ENCODE data around the gene TNFRSF9. TPM values are rescaled to one million over a fixed set of nuclear protein-coding genes. Genes with fewer than 3 reads are reported as not detected.
A peak's percentile ranks its signal among the peaks of the same experiment; 100 is the strongest.

TNFRSF9 gene
- total RNA-seq = 0.23 and 0.28 TPM in 2 replicates
- long read RNA-seq = 0 reads

DNA sequence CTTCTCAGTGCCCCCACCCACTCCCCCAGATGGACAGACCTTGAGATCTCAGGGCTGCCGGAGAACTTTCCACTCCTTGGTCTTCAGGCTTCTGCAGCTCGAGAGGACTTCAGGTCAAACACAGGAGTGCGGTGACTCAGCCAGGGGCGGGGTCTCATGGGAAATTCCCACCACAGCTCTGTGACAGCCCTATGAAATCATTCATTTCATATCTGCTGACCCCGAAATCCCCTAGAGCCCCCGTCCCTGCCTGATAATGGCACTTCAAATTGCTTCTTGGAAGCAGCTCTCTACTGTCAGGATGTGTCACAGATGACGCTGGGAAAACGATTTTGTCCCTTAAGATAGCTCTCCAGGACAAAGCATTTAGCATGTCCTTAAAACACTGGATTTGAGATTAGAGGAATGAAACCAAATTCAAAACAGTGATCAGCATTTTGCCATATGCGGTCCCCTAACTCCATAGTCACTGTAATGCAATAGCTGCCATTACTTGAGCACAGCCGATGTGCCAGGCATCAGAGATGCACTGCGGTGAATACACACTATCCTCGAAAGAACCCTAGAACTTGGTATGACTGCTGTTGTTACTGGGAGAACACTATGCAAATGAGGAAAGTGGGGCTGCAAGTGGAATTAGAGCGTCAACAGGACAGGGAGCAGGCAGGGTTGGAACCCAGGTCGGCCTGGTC lies at the start of gene TNFRSF9:
TSS of gene TNFRSF9 (minus strand) at position 95 of the 692 bp plus-strand sequence. CDS start 845 bp downstream, outside the sequence.
- TF ChIP-seq, protein P1, sequence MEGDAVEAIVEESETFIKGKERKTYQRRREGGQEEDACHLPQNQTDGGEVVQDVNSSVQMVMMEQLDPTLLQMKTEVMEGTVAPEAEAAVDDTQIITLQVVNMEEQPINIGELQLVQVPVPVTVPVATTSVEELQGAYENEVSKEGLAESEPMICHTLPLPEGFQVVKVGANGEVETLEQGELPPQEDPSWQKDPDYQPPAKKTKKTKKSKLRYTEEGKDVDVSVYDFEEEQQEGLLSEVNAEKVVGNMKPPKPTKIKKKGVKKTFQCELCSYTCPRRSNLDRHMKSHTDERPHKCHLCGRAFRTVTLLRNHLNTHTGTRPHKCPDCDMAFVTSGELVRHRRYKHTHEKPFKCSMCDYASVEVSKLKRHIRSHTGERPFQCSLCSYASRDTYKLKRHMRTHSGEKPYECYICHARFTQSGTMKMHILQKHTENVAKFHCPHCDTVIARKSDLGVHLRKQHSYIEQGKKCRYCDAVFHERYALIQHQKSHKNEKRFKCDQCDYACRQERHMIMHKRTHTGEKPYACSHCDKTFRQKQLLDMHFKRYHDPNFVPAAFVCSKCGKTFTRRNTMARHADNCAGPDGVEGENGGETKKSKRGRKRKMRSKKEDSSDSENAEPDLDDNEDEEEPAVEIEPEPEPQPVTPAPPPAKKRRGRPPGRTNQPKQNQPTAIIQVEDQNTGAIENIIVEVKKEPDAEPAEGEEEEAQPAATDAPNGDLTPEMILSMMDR (conservative IDR thresholded peaks at IDR 0.05) = no peak
- Mint-ChIP-seq H3K27me3 (ENCODE audit: low read depth) (peaks cover 82% of the 10 kb centered on the region), H3K36me3 (ENCODE audit: low read depth) (peaks cover 2% of the 10 kb centered on the region), H3K4me3 (peak within 1 kb of the TSS; percentile 52), H3K9me3 (no peaks in the 10 kb centered on the region), H3K4me1 (peaks cover 20% of the 10 kb centered on the region), H3K27ac (ENCODE audit: unreplicated experiment) (no peak within 1 kb of the TSS)
- no peak for DNase-seq (ENCODE audit: low read depth, low spot score)

DNA sequence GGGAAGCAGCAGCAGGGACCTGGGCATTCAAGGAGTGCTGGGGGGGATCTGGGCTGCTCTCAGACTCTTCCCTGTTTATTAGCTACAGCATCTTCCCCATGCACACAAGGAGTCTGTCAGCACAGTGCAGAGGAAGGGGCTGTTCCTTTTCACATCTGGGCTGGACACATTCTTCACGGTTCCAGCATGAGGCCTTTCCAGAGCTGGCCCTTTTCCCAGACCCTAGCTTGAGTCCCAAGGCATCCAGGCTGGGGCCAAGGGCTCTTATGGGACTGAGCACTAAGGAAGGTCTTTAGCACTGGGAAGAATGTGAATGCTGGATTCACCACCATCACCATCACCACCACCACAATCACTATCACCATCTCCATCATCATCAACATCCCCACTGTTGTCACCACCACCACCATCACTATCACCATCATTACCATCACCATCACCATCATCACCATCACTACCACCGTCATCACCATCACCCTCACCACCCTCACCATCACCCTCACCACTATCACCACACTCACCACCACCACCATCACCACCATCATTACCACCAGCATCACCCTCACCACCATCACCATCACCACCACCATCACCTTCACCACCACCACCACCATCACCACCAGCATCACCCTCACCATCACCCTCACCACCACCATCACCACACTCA lies 49.3 kb upstream of the TNFRSF9 start:
- no peaks in the 10 kb centered on the region for H3K9me3 Mint-ChIP-seq

DNA sequence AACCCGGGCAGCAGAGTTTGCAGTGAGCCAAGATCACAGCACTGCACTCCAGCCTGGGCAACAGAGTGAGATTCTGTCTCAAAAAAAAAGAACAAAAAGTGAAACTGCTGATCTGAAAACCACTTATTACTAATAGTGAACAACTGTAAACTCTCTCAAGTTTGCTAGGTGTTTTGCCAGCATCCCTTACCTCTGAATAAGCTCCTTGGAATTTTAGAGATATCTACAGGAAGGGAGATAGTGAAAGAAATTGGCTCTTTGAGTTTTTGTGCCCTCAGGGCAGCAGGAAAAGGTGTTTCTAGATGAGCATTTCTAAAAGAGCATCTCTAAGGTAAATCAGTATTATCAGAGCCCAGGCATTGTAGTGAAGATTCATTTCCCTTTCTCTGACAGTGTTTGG lies 47.9 kb upstream of the TNFRSF9 start:
- H3K27ac Mint-ChIP-seq (ENCODE audit: unreplicated experiment) = no peak overlapping the region
- H3K9me3 Mint-ChIP-seq = no peaks in the 10 kb centered on the region
- no peak overlapping the region for H3K4me3 Mint-ChIP-seq
- H3K27me3 Mint-ChIP-seq (ENCODE audit: low read depth) = no peaks in the 10 kb centered on the region
- DNase-seq (ENCODE audit: low read depth, low spot score) = no peak
- peaks cover 11% of the 10 kb centered on the region for H3K4me1 Mint-ChIP-seq
- peaks cover 26% of the 10 kb centered on the region for H3K36me3 Mint-ChIP-seq (ENCODE audit: low read depth)
- TF ChIP-seq, protein P1 (conservative IDR thresholded peaks at IDR 0.05) = no peak

More for the DNA sequence above, 49.3 kb upstream of the TNFRSF9 start:
- DNase-seq (ENCODE audit: low read depth, low spot score) = no peak
- no peak overlapping the region for H3K27ac Mint-ChIP-seq (ENCODE audit: unreplicated experiment)
- no peak overlapping the region for H3K4me3 Mint-ChIP-seq
- TF ChIP-seq, protein P1 (conservative IDR thresholded peaks at IDR 0.05) = no peak
- peaks cover 29% of the 10 kb centered on the region for H3K36me3 Mint-ChIP-seq (ENCODE audit: low read depth)
- peaks cover 4% of the 10 kb centered on the region for H3K4me1 Mint-ChIP-seq
- H3K27me3 Mint-ChIP-seq (ENCODE audit: low read depth) = no peaks in the 10 kb centered on the region

DNA sequence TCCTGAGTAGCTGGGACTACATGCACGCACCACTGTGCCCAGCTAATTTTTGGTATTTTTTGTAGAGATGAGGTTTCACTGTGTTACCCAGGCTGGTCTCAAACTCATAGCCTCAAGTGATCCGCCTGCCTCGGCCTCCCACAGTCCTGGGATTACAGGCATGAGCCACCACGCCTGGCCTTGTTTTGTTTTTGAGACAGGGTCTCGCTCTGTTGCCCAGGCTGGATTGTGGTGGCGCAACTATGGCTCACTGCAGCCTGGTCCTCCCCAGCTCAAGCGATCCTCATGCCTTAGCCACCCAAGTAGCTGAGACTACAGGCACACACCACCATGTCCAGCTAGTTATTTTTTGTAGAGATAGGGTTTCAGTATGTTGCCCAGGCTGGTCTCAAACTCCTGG lies 46.9 kb upstream of the TNFRSF9 start:
- no peak for DNase-seq (ENCODE audit: low read depth, low spot score)
- Mint-ChIP-seq H3K36me3 (ENCODE audit: low read depth) (peaks cover 25% of the 10 kb centered on the region), H3K9me3 (no peaks in the 10 kb centered on the region), H3K4me1 (peaks cover 11% of the 10 kb centered on the region), H3K27me3 (ENCODE audit: low read depth) (no peaks in the 10 kb centered on the region), H3K4me3 (no peak overlapping the region), H3K27ac (ENCODE audit: unreplicated experiment) (no peak overlapping the region)
- TF ChIP-seq, protein P1 (conservative IDR thresholded peaks at IDR 0.05) = no peak

DNA sequence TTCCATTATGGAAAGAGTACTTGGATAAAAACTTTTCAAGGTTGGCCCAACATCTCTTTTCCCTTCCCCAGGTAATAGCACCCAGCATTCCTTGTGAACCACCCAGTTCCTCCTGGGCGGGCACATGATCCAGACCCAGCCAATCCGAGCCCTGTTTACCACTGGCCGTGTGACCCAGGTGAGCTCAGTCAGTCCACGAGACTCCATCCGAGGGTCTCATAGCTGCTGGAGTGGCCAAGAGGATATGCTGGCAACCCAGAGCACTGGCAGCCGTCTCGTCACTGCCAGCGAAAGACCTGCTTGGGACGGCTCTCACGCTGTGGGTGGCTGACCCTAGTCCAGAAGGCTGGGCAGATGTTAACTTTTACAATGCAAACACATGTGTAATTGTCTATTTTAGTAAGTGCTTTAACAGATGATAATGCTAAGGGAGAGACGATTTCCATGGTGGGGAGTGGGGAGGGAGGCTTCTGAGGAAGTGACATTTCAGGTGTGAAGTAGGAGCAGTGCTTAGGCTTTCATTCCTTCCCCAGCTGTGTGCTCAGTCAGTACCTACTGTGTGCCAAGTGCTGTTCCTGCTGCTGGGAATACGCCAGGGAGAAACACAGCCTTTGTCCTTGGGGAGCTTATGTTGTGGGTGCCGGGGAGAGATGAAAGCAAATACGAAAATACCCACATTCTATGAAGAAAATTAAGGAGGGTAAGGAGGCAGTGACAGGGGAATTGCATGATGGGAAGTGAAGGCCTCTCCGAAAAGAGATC lies 45.4 kb upstream of the TNFRSF9 start:
- Mint-ChIP-seq H3K4me3 (no peak overlapping the region), H3K36me3 (ENCODE audit: low read depth) (peaks cover 24% of the 10 kb centered on the region), H3K27me3 (ENCODE audit: low read depth) (no peaks in the 10 kb centered on the region), H3K27ac (ENCODE audit: unreplicated experiment) (peak overlapping the region; percentile 60), H3K4me1 (peaks cover 16% of the 10 kb centered on the region), H3K9me3 (no peaks in the 10 kb centered on the region)
- DNase-seq (ENCODE audit: low read depth, low spot score) = no peak
- TF ChIP-seq, protein P1 (conservative IDR thresholded peaks at IDR 0.05) = no peak

Measured in neural crest cell (in vitro differentiated cells).